Measurements from ENCODE around the gene PSME1. TPM values are rescaled to one million over a fixed set of nuclear protein-coding genes. Genes with fewer than 3 reads are reported as not detected.

PSME1 gene
- total RNA-seq, 1 experiment from 2014 or later: 105 TPM

- in situ Hi-C loops (cut with HindIII; ENCODE audit: low pct_unique_long_range_greater_than_20kb, low sequenced_read_pairs): no loop called here
- no peak for DNase-seq (ENCODE audit: low read depth, low spot score)
These were observed 21.3 kb downstream of the PSME1 start for GRCh38 chr14:24157331-24157730.

GRCh38 chr14:24159777-24160498 is 23.9 kb downstream of the PSME1 start:
- in situ Hi-C loops (cut with HindIII; ENCODE audit: low pct_unique_long_range_greater_than_20kb, low sequenced_read_pairs): no loop called here
- no peak for DNase-seq (ENCODE audit: low read depth, low spot score)

- in situ Hi-C loops (cut with HindIII; ENCODE audit: low pct_unique_long_range_greater_than_20kb, low sequenced_read_pairs): no loop called here
- no peak for DNase-seq (ENCODE audit: low read depth, low spot score)
These were observed 24.5 kb downstream of the PSME1 start for GRCh38 chr14:24160499-24160849.

GRCh38 chr14:24160850-24161804 is 25.1 kb downstream of the PSME1 start, which contains the start of gene IRF9:
Gene IRF9 (plus strand): TSS chr14:24161265. CDS start chr14:24162145, 880 bp downstream.
- in situ Hi-C loops (cut with HindIII; ENCODE audit: low pct_unique_long_range_greater_than_20kb, low sequenced_read_pairs): no loop called here
- peak; percentile 94 for DNase-seq (ENCODE audit: low read depth, low spot score)

GRCh38 chr14:24162093-24162492 is 26.1 kb downstream of the PSME1 start:
- in situ Hi-C loops (cut with HindIII; ENCODE audit: low pct_unique_long_range_greater_than_20kb, low sequenced_read_pairs): no loop called here

GRCh38 chr14:24164518-24164991 is 28.6 kb downstream of the PSME1 start:
- no peak for DNase-seq (ENCODE audit: low read depth, low spot score)
- in situ Hi-C loops (cut with HindIII; ENCODE audit: low pct_unique_long_range_greater_than_20kb, low sequenced_read_pairs): no loop called here

More at GRCh38 chr14:24162093-24162492, 26.1 kb downstream of the PSME1 start:
- no peak for DNase-seq (ENCODE audit: low read depth, low spot score)

GRCh38 chr14:24165785-24166184 is 29.8 kb downstream of the PSME1 start:
- DNase-seq (ENCODE audit: low read depth, low spot score): no peak
- in situ Hi-C loops (cut with HindIII; ENCODE audit: low pct_unique_long_range_greater_than_20kb, low sequenced_read_pairs): no loop called here

- in situ Hi-C loops (cut with HindIII; ENCODE audit: low pct_unique_long_range_greater_than_20kb, low sequenced_read_pairs): no loop called here
These were observed 31.6 kb downstream of the PSME1 start for GRCh38 chr14:24167469-24168114.

GRCh38 chr14:24171422-24172260 is 35.6 kb downstream of the PSME1 start, which contains the start of gene REC8:
Gene REC8 (plus strand): TSS chr14:24172080. CDS start chr14:24172553, 473 bp downstream.
- DNase-seq (ENCODE audit: low read depth, low spot score): no peak
- in situ Hi-C loops (cut with HindIII; ENCODE audit: low pct_unique_long_range_greater_than_20kb, low sequenced_read_pairs): no loop called here

More at GRCh38 chr14:24167469-24168114, 31.6 kb downstream of the PSME1 start:
- no peak for DNase-seq (ENCODE audit: low read depth, low spot score)

GRCh38 chr14:24172261-24172860 is 36.4 kb downstream of the PSME1 start:
- in situ Hi-C loops (cut with HindIII; ENCODE audit: low pct_unique_long_range_greater_than_20kb, low sequenced_read_pairs): no loop called here

GRCh38 chr14:24172871-24173281 is 36.9 kb downstream of the PSME1 start:
- in situ Hi-C loops (cut with HindIII; ENCODE audit: low pct_unique_long_range_greater_than_20kb, low sequenced_read_pairs): no loop called here
- no peak for DNase-seq (ENCODE audit: low read depth, low spot score)

More at GRCh38 chr14:24172261-24172860, 36.4 kb downstream of the PSME1 start:
- DNase-seq (ENCODE audit: low read depth, low spot score): no peak

GRCh38 chr14:24176599-24176998 is 40.6 kb downstream of the PSME1 start:
- in situ Hi-C loops (cut with HindIII; ENCODE audit: low pct_unique_long_range_greater_than_20kb, low sequenced_read_pairs): no loop called here
- no peak for DNase-seq (ENCODE audit: low read depth, low spot score)

GRCh38 chr14:24177041-24177825 is 41.2 kb downstream of the PSME1 start:
- in situ Hi-C loops (cut with HindIII; ENCODE audit: low pct_unique_long_range_greater_than_20kb, low sequenced_read_pairs): no loop called here
- DNase-seq (ENCODE audit: low read depth, low spot score): no peak

- DNase-seq (ENCODE audit: low read depth, low spot score): no peak
- in situ Hi-C loops (cut with HindIII; ENCODE audit: low pct_unique_long_range_greater_than_20kb, low sequenced_read_pairs): no loop called here
These were observed 41.9 kb downstream of the PSME1 start for GRCh38 chr14:24177891-24178290.

- DNase-seq (ENCODE audit: low read depth, low spot score): no peak
- in situ Hi-C loops (cut with HindIII; ENCODE audit: low pct_unique_long_range_greater_than_20kb, low sequenced_read_pairs): no loop called here
These were observed 42.6 kb downstream of the PSME1 start for GRCh38 chr14:24178399-24179178.
